SK-N-MC (cell line): Measurements from ENCODE around the gene OR10G8.

Experiments
- EZH2 ChIP-seq: fragments of 200-600 bp; sonication (generic); IDR thresholded peaks from one replicate; pipeline ENCODE4 v1.6.1; 2017; ENCODE audit warnings: antibody characterized with exemption
- FOXP2 ChIP-seq: optimal IDR thresholded peaks from 2 replicates; pipeline ENCODE3; 2011; ENCODE audit warnings: mild to moderate bottlenecking, moderate library complexity; ENCODE audit not compliant: insufficient read depth; ENCODE audit errors: extremely low read length, control extremely low read depth
- POLR2AphosphoS5 ChIP-seq: IDR thresholded peaks from 2 replicates; pipeline ENCODE4 v1.6.1; 2012; ENCODE audit warnings: mild to moderate bottlenecking, low read depth, low read length, borderline replicate concordance

DNA sequence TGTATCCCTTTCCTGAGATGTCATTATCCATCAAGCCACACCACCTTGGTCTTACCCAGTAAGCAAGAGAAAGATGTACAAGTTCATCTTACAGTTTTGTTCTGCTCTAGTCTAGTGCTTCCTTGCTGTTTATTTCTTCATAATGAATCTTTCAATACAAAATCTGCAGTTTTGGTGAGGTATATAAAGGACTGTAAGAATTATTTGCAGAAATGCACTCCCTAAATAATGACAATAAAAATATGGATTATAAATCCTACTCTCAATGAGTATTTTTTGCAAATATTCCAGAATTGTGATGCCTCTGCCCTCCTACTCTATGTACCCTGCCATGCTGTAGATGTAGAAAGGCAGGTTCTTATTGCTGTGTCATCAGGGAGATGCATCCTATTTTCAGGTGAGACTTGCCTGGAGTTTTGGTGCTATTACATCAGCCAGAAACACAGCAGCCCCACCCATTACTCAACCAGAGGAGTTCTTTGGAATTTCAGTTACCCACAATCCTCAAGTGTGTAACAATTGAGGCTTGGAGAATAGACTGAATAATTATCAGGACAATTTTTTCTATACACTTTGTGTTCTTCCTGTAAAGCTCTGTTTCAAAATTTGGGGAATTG is 48.8 kb upstream of the OR10G8 start, which contains the start of gene OR10S1:
- TF ChIP-seq EZH2 (no peak), POLR2AphosphoS5 (no peak), FOXP2 (no peak)
